HEK293 (cell line): ENCODE results near the gene BTC.

ENCODE experiments used
- CTCF ChIA-PET: fragments of 350-600 bp; formaldehyde crosslinking; extraction: SDS; loops from one replicate; lab custom pipeline; 2021; ENCODE audit warnings: antibody characterized with exemption; lab: Yijun Ruan, JAX
- POLR2A ChIA-PET: fragments of 300-600 bp; formaldehyde crosslinking; extraction: SDS; loops from one replicate; lab custom pipeline; 2020; ENCODE audit warnings: antibody characterized with exemption, inconsistent platforms; lab: Yijun Ruan, JAX
- H3K27ac ChIP-seq: fragments of 200-500 bp; sonication (Bioruptor generic); 2 replicates; pipeline ENCODE4 v1.5.1; 2014; ENCODE audit warnings: low read depth, low read length, control low read depth, inconsistent platforms; ENCODE audit errors: extremely low read depth
- H3K36me3 ChIP-seq, 2 experiments: fragments of 200-500 bp in 1 of 2; sonication (Bioruptor generic) in 1 of 2; 1 replicate in 1 of 2; 2 replicates in 1 of 2; pipeline ENCODE4 v1.5.1; 2014 to 2017; ENCODE audit warnings: inconsistent platforms in 2 of 2, low read length in 2 of 2; ENCODE audit not compliant: control insufficient read depth in 2 of 2, insufficient read depth in 1 of 2
- H3K4me1 ChIP-seq: fragments of 200-500 bp; sonication (Bioruptor generic); 2 replicates; pipeline ENCODE4 v1.5.1; 2014; ENCODE audit warnings: mild to moderate bottlenecking, low read length, inconsistent platforms; ENCODE audit not compliant: control insufficient read depth, insufficient read depth
- H3K4me3 ChIP-seq: 2 replicates; pipeline ENCODE4 v1.5.1; 2011; ENCODE audit warnings: low read depth, mild to moderate bottlenecking, control low read depth, low read length, moderate library complexity
- H3K9me3 ChIP-seq: fragments of 200-500 bp; sonication (Bioruptor generic); 2 replicates; pipeline ENCODE4 v1.5.1; 2014; ENCODE audit warnings: low read depth, low read length, inconsistent platforms; ENCODE audit not compliant: control insufficient read depth, insufficient read depth
- HOXA7 ChIP-seq: sonication (generic); formaldehyde crosslinking; IDR thresholded peaks from 2 replicates; pipeline ENCODE4 v1.8.1; 2022; ENCODE audit warnings: missing genetic modification reagents, borderline replicate concordance
- IKZF3 ChIP-seq: fragments of 450-650 bp; IDR thresholded peaks from 2 replicates; pipeline ENCODE4 v1.5.0; 2018; ENCODE audit warnings: missing biosample characterization, mild to moderate bottlenecking, missing genetic modification characterization, moderate library complexity
- KLF7 ChIP-seq: fragments of 450-650 bp; formaldehyde crosslinking; IDR thresholded peaks from 2 replicates; pipeline ENCODE4 v1.5.1; 2016; ENCODE audit warnings: missing biosample characterization, missing genetic modification characterization, borderline replicate concordance
- KLF8 ChIP-seq: fragments of 450-650 bp; formaldehyde crosslinking; IDR thresholded peaks from 2 replicates; pipeline ENCODE4 v1.5.1; 2016; ENCODE audit warnings: missing biosample characterization, missing genetic modification characterization
- MZF1 ChIP-seq: fragments of 450-650 bp; formaldehyde crosslinking; IDR thresholded peaks from 2 replicates; pipeline ENCODE4 v1.5.1; 2017; ENCODE audit warnings: missing biosample characterization, missing genetic modification characterization, borderline replicate concordance
- TRIM28 ChIP-seq: IDR thresholded peaks from 2 replicates; pipeline ENCODE4 v1.6.1; 2011; ENCODE audit warnings: low read length, control low read depth, borderline replicate concordance
- WT1 ChIP-seq: fragments of 450-650 bp; formaldehyde crosslinking; IDR thresholded peaks from 2 replicates; pipeline ENCODE4 v1.5.1; 2016; ENCODE audit warnings: missing biosample characterization, missing genetic modification characterization
- ZFP69B ChIP-seq: fragments of 450-650 bp; formaldehyde crosslinking; IDR thresholded peaks from 2 replicates; pipeline ENCODE4 v1.5.1; 2016; ENCODE audit warnings: missing biosample characterization, missing genetic modification characterization
- ZNF174 ChIP-seq: fragments of 450-650 bp; formaldehyde crosslinking; IDR thresholded peaks from 2 replicates; pipeline ENCODE4 v1.5.0; 2017; ENCODE audit warnings: missing biosample characterization, mild to moderate bottlenecking, missing genetic modification characterization
- ZNF2 ChIP-seq: fragments of 450-650 bp; formaldehyde crosslinking; IDR thresholded peaks from 2 replicates; pipeline ENCODE4 v1.5.1; 2016; ENCODE audit warnings: missing biosample characterization, missing genetic modification characterization
- ZNF214 ChIP-seq: fragments of 450-650 bp; formaldehyde crosslinking; IDR thresholded peaks from 2 replicates; pipeline ENCODE4 v1.5.1; 2017; ENCODE audit warnings: missing biosample characterization, mild to moderate bottlenecking, missing genetic modification characterization, borderline replicate concordance
- ZNF223 ChIP-seq: fragments of 450-650 bp; formaldehyde crosslinking; IDR thresholded peaks from 2 replicates; pipeline ENCODE4 v1.5.1; 2016; ENCODE audit warnings: missing biosample characterization, missing genetic modification characterization
- ZNF23 ChIP-seq: fragments of 450-650 bp; formaldehyde crosslinking; IDR thresholded peaks from 2 replicates; pipeline ENCODE4 v1.5.1; 2016; ENCODE audit warnings: missing biosample characterization, missing genetic modification characterization, borderline replicate concordance
- ZNF311 ChIP-seq: fragments of 450-650 bp; formaldehyde crosslinking; IDR thresholded peaks from 2 replicates; pipeline ENCODE4 v1.5.1; 2017; ENCODE audit warnings: missing biosample characterization, missing genetic modification characterization, borderline replicate concordance
- ZNF48 ChIP-seq: fragments of 450-650 bp; formaldehyde crosslinking; IDR thresholded peaks from 2 replicates; pipeline ENCODE4 v1.5.1; 2016; ENCODE audit warnings: missing biosample characterization, missing genetic modification characterization
- ZNF501 ChIP-seq: fragments of 450-650 bp; formaldehyde crosslinking; IDR thresholded peaks from 2 replicates; pipeline ENCODE4 v1.5.1; 2016; ENCODE audit warnings: missing biosample characterization, missing genetic modification characterization
- ZNF544 ChIP-seq: fragments of 450-650 bp; formaldehyde crosslinking; IDR thresholded peaks from 2 replicates; pipeline ENCODE4 v1.5.0; 2017; ENCODE audit warnings: missing biosample characterization, missing genetic modification characterization
- ZNF548 ChIP-seq: fragments of 450-650 bp; formaldehyde crosslinking; IDR thresholded peaks from 2 replicates; pipeline ENCODE4 v1.5.1; 2016; ENCODE audit warnings: missing biosample characterization, missing genetic modification characterization
- ZNF555 ChIP-seq: fragments of 450-650 bp; formaldehyde crosslinking; conservative IDR thresholded peaks from 2 replicates; pipeline ENCODE4 v1.5.1; 2017; ENCODE audit warnings: missing biosample characterization, mild to moderate bottlenecking, missing genetic modification characterization, inconsistent platforms
- ZNF600 ChIP-seq: fragments of 450-650 bp; formaldehyde crosslinking; IDR thresholded peaks from 2 replicates; pipeline ENCODE4 v1.5.1; 2016; ENCODE audit warnings: missing biosample characterization, missing genetic modification characterization
- ZNF623 ChIP-seq: fragments of 450-650 bp; formaldehyde crosslinking; IDR thresholded peaks from 2 replicates; pipeline ENCODE4 v1.5.1; 2016; ENCODE audit warnings: missing biosample characterization, missing genetic modification characterization
- ZNF626 ChIP-seq: fragments of 450-650 bp; sonication (Bioruptor Pico); formaldehyde crosslinking; IDR thresholded peaks from 2 replicates; pipeline ENCODE4 v1.5.1; 2018; ENCODE audit warnings: missing biosample characterization, missing genetic modification characterization, inconsistent platforms
- ZSCAN16 ChIP-seq: fragments of 450-650 bp; formaldehyde crosslinking; IDR thresholded peaks from 2 replicates; pipeline ENCODE4 v1.5.1; 2016; ENCODE audit warnings: missing biosample characterization, missing genetic modification characterization
- ZSCAN30 ChIP-seq: fragments of 450-650 bp; IDR thresholded peaks from 2 replicates; pipeline ENCODE4 v1.5.1; 2018; ENCODE audit warnings: missing biosample characterization, mild to moderate bottlenecking, missing genetic modification characterization, moderate library complexity
- TF ChIP-seq, protein P1 (sequence below): fragments of 450-650 bp; formaldehyde crosslinking; IDR thresholded peaks from 2 replicates; pipeline ENCODE4 v1.5.1; 2016; ENCODE audit warnings: missing biosample characterization, missing genetic modification characterization, borderline replicate concordance
- TF ChIP-seq, protein P2 (sequence below): sonication (generic); formaldehyde crosslinking; IDR thresholded peaks from 2 replicates; pipeline ENCODE4 v1.8.1; 2022; ENCODE audit warnings: mild to moderate bottlenecking, moderate library complexity, missing genetic modification reagents
- TF ChIP-seq, protein P3 (sequence below): fragments of 450-650 bp; formaldehyde crosslinking; IDR thresholded peaks from 2 replicates; pipeline ENCODE4 v1.5.1; 2017; ENCODE audit warnings: missing biosample characterization, mild to moderate bottlenecking, missing genetic modification characterization, moderate library complexity
- TF ChIP-seq, protein P4 (sequence below): fragments of 450-650 bp; formaldehyde crosslinking; IDR thresholded peaks from 2 replicates; pipeline ENCODE4 v1.5.1; 2016; ENCODE audit warnings: missing biosample characterization, missing genetic modification characterization

Gene BTC

DNA sequence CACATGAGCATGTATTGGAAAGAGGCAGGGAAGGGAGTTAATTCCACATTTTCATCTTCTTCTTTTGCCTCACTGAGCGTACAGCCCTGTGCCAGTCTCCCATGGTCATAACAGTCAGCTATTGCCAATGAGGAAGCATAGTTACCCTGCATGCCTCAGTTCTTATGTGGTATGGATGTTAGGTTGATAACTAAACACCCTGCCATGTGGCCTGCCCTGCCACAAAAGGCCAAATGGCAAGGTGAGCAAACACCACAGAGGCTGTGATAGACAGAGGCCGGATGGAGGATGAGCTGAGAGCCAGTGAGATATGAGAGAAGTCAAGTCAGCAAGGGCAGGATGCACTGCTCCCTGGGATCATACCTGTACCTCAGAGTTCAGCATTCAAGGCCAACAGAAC is 59.3 kb downstream of the BTC start:
- H3K4me1 ChIP-seq: no peaks in the 10 kb centered on the region
- POLR2A ChIA-PET: no interaction called here
- no peaks in the 10 kb centered on the region for H3K9me3 ChIP-seq
- TF ChIP-seq, protein P1, sequence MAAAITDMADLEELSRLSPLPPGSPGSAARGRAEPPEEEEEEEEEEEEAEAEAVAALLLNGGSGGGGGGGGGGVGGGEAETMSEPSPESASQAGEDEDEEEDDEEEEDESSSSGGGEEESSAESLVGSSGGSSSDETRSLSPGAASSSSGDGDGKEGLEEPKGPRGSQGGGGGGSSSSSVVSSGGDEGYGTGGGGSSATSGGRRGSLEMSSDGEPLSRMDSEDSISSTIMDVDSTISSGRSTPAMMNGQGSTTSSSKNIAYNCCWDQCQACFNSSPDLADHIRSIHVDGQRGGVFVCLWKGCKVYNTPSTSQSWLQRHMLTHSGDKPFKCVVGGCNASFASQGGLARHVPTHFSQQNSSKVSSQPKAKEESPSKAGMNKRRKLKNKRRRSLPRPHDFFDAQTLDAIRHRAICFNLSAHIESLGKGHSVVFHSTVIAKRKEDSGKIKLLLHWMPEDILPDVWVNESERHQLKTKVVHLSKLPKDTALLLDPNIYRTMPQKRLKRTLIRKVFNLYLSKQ: no peak
- TF ChIP-seq, protein P2, sequence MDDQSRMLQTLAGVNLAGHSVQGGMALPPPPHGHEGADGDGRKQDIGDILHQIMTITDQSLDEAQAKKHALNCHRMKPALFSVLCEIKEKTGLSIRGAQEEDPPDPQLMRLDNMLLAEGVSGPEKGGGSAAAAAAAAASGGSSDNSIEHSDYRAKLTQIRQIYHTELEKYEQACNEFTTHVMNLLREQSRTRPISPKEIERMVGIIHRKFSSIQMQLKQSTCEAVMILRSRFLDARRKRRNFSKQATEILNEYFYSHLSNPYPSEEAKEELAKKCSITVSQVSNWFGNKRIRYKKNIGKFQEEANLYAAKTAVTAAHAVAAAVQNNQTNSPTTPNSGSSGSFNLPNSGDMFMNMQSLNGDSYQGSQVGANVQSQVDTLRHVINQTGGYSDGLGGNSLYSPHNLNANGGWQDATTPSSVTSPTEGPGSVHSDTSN: no peak
- TF ChIP-seq ZNF174 (tag by site-specific recombination): no peak
- no peak for TF ChIP-seq ZNF311
- no peak for TF ChIP-seq IKZF3 (tag by site-specific recombination)
- TF ChIP-seq ZFP69B (tag by site-specific recombination): no peak
- TF ChIP-seq ZNF544: no peak
- no peak overlapping the region for H3K27ac ChIP-seq
- no peaks in the 10 kb centered on the region for H3K36me3 ChIP-seq
- CTCF ChIA-PET: no interaction called here
- H3K4me3 ChIP-seq: no peak overlapping the region

DNA sequence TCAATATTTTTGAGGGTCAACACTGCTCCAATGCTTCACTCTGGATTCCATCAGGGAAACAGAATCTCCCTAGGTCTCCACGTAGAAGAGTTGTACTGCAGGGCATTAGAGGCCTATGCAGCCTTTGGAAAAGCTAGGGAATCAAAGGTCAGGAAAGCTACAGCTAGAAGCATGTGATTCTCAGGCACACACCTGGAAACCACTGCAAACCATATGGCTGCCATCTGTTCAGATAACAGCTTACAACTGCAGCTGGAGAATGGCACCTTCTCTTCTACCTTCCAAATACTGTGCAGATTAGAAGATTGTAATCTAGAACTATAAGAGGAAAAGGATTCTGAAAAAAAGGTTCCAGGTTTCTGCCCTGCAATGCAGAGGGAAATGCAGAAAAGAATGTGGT is 60.6 kb downstream of the BTC start:
- TF ChIP-seq ZNF23 (tag by site-specific recombination): no peak
- no peak for TF ChIP-seq KLF7 (tag by site-specific recombination)
- TF ChIP-seq ZNF555 (tag by site-specific recombination): no peak
- no peak for TF ChIP-seq ZNF48 (tag by site-specific recombination)
- TF ChIP-seq ZNF626 (tag by site-specific recombination): no peak
- TF ChIP-seq TRIM28: no peak
- no peak for TF ChIP-seq KLF8 (tag by site-specific recombination)
- TF ChIP-seq ZSCAN16 (tag by site-specific recombination): no peak
- no peak for TF ChIP-seq ZNF223 (tag by site-specific recombination)
- TF ChIP-seq ZNF600: no peak
- no peak for TF ChIP-seq ZSCAN30 (tag by site-specific recombination)
- no peak for TF ChIP-seq ZNF623 (tag by site-specific recombination)
- TF ChIP-seq ZNF214 (tag by site-specific recombination): no peak
- no peak for TF ChIP-seq WT1 (tag by site-specific recombination)
- ChIA-PET CTCF (no interaction called here), POLR2A (no interaction called here)
- Histone ChIP-seq H3K4me1 (no peaks in the 10 kb centered on the region), H3K36me3 (no peaks in the 10 kb centered on the region), H3K4me3 (no peak overlapping the region), H3K27ac (no peak overlapping the region), H3K9me3 (no peaks in the 10 kb centered on the region)

DNA sequence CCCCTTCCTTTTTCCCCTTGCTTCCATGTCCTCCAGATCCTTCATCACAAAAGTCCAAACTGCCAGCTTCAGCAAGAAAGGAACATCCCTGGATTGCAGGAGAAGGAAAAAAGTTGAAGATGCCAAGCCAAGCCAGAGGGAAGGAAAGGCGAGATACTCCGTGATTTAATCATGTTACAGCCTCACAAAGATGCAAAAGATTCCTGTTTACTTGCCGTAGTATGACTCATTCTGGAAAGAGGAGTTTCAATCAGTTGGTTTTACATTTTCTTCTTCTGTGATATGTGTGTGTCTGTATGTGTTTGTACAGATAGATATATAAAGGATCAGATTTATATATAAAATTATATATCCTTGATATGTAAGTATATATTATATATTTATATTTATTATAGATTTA is 69.3 kb downstream of the BTC start:
- POLR2A ChIA-PET: no interaction called here
- Histone ChIP-seq H3K9me3 (no peaks in the 10 kb centered on the region), H3K36me3 (no peaks in the 10 kb centered on the region), H3K4me1 (no peaks in the 10 kb centered on the region), H3K27ac (no peak overlapping the region), H3K4me3 (no peak overlapping the region)
- CTCF ChIA-PET: no interaction called here
- TF ChIP-seq ZNF2 (tag by site-specific recombination) (no peak), ZFP69B (tag by site-specific recombination) (no peak), ZNF501 (tag by site-specific recombination) (no peak), MZF1 (no peak), HOXA7 (CRISPR knock-in tag) (no peak), ZNF548 (tag by site-specific recombination) (no peak)
- TF ChIP-seq, protein P3, sequence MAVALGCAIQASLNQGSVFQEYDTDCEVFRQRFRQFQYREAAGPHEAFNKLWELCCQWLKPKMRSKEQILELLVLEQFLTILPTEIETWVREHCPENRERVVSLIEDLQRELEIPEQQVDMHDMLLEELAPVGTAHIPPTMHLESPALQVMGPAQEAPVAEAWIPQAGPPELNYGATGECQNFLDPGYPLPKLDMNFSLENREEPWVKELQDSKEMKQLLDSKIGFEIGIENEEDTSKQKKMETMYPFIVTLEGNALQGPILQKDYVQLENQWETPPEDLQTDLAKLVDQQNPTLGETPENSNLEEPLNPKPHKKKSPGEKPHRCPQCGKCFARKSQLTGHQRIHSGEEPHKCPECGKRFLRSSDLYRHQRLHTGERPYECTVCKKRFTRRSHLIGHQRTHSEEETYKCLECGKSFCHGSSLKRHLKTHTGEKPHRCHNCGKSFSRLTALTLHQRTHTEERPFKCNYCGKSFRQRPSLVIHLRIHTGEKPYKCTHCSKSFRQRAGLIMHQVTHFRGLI (tag by site-specific recombination): no peak
- TF ChIP-seq, protein P4, sequence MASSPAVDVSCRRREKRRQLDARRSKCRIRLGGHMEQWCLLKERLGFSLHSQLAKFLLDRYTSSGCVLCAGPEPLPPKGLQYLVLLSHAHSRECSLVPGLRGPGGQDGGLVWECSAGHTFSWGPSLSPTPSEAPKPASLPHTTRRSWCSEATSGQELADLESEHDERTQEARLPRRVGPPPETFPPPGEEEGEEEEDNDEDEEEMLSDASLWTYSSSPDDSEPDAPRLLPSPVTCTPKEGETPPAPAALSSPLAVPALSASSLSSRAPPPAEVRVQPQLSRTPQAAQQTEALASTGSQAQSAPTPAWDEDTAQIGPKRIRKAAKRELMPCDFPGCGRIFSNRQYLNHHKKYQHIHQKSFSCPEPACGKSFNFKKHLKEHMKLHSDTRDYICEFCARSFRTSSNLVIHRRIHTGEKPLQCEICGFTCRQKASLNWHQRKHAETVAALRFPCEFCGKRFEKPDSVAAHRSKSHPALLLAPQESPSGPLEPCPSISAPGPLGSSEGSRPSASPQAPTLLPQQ (tag by site-specific recombination): no peak
